ENCODE data around the gene SIRPB1.
"Not testable (repeated sequence)": the region's sequence is repeated elsewhere in the genome, so short reads cannot be mapped to it uniquely, and the experiment has no call there.

SIRPB1 gene

GRCh38 chr20:1588533-1589460, 31.0 kb downstream of the SIRPB1 start:
- DNase-seq = no peak

GRCh38 chr20:1587781-1588532, 31.9 kb downstream of the SIRPB1 start:
- DNase-seq = no peak

DNA sequence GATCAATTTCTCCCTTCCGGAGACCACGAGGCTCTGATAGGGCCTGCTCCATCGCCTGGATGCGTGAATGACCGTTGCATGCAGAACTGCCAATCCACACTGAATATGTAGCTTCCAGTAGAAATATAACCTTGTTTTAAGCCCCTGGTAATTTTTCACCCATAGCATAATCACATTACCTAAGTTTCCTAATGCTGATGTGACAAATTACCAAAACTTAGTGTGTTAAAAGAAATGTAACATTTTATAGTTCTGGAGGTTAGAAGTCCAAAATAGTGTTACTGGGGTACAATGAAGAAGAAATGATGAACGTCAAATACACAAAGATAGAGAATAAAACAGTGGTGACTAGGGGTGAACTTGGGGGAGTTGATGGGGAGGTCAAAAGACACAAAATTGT, 40.3 kb downstream of the SIRPB1 start:
- no peak for DNase-seq

DNA sequence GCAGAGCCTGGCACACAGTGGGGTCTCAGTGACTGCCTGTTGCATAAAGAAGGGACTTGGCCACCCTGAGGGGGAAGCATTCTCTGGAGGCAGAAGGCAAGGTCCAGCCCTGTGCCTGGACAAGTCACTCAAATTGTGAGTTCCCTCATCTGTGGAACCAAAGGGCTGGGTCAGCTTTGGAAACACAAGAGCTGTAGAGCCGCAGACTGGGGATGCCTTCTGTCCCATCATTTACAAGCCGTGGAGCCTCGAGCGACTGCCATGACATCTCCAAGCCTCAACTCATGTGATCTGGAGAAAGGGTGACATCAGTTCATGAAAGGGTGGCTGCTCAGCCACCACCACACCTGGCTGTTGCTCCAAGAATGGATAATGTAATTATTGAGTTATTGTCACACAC, 41.9 kb downstream of the SIRPB1 start:
- no peak for DNase-seq

GRCh38 chr20:1577313-1577712, 42.5 kb downstream of the SIRPB1 start:
- not testable (repeated sequence) for DNase-seq

DNA sequence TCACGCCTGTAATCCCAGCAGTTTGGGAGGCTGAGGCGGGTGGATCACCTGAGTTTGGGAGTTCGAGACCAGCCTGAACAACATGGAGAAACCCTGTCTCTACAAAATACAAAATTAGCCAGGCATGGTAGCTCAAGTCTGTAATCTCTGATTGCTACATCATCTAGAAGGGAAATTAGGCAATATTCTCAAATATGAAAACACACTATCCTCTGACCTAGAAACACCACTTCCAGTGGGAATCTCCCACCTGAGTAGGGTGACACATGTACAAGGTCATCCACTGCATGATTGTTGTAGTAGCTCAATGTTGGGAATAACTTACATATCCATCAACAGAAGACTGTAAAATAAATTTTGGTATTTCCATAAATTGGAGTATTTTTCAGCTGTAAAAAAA, 43.2 kb downstream of the SIRPB1 start:
- DNase-seq = no peak

DNA sequence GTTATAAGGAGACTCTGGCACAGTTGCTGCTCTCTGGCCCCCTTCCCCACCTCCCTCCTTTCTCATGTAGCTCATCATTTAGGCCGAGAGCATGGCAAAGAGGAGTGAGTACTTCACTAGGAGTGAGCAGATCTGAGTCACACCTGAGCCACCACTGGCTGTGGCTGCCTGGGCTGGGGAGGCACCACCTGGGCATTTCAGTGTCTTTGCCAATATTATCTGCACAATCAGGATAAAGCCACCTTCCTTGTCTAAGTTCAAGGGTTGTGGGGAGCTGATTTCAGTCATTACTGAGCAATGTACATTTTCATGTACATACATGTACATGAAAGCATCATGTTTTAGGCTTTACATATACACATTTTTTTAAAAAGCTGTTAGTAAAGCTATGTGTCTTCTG, 43.8 kb downstream of the SIRPB1 start:
- not testable (repeated sequence) for DNase-seq

DNA sequence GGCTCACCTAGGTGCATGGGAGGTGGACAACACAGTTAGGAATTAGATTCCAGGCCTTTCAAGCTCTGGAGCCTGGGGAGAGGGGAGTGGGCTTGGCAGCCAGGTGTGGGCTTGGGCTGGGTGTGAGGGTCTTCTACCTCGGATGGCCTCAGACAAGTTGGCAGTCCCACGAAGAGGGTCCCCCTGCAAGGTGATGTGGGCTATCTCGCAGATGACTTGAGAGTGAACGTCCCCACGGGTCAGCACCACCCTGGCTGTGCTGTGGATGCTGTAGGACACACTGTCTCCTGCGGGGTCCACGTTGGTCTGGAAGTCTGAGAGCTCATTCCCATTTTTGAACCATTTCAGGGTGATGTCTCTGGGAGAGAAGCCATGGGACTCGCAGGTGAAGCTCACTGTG, 48.2 kb downstream of the SIRPB1 start:
- not testable (repeated sequence) for DNase-seq

Measured in CD4-positive, alpha-beta T cell treated with Interferon alpha-2 for 1 hour (primary cell).